ENCODE data around the gene ZBTB8B.
"Not testable (repeated sequence)": the region's sequence is repeated elsewhere in the genome, so short reads cannot be mapped to it uniquely, and the experiment has no call there.

The ZBTB8B gene

GRCh38 chr1:32470991-32471694 is 6.3 kb downstream of the ZBTB8B start:
- no peak for DNase-seq

GRCh38 chr1:32471695-32472362 is 7.0 kb downstream of the ZBTB8B start:
- no peak for DNase-seq

GRCh38 chr1:32472966-32473365 is 8.1 kb downstream of the ZBTB8B start:
- DNase-seq, result not testable (repeated sequence)

GRCh38 chr1:32474954-32475353 is 10.1 kb downstream of the ZBTB8B start:
- no peak for DNase-seq

GRCh38 chr1:32480003-32480402 is 15.1 kb downstream of the ZBTB8B start:
- no peak for DNase-seq

GRCh38 chr1:32480761-32481160 is 15.9 kb downstream of the ZBTB8B start:
- no peak for DNase-seq

GRCh38 chr1:32481788-32482187 is 16.9 kb downstream of the ZBTB8B start:
- DNase-seq, result not testable (repeated sequence)

GRCh38 chr1:32485554-32486255 is 20.8 kb downstream of the ZBTB8B start:
- DNase-seq, result no peak

- no peak for DNase-seq
These were observed 21.7 kb downstream of the ZBTB8B start for GRCh38 chr1:32486463-32487113.

GRCh38 chr1:32487182-32487581 is 22.3 kb downstream of the ZBTB8B start:
- DNase-seq, result no peak

- DNase-seq, result no peak
These were observed 25.0 kb downstream of the ZBTB8B start for GRCh38 chr1:32489774-32490454.

- DNase-seq, result no peak
These were observed 26.5 kb downstream of the ZBTB8B start for GRCh38 chr1:32491386-32491785.

- DNase-seq, result no peak
These were observed 29.3 kb downstream of the ZBTB8B start for GRCh38 chr1:32494196-32494595.

GRCh38 chr1:32494711-32495337 is 30.0 kb downstream of the ZBTB8B start:
- no peak for DNase-seq

- no peak for DNase-seq
These were observed 31.3 kb downstream of the ZBTB8B start for GRCh38 chr1:32496127-32496526.

GRCh38 chr1:32498751-32499150 is 33.9 kb downstream of the ZBTB8B start:
- no peak for DNase-seq

GRCh38 chr1:32500387-32501209 is 35.7 kb downstream of the ZBTB8B start:
- DNase-seq, result no peak

GRCh38 chr1:32501865-32502264 is 37.0 kb downstream of the ZBTB8B start:
- no peak for DNase-seq

- DNase-seq, result no peak
These were observed 38.3 kb downstream of the ZBTB8B start for GRCh38 chr1:32503153-32503552.

GRCh38 chr1:32507021-32507420 is 42.1 kb downstream of the ZBTB8B start:
- DNase-seq, result no peak

- no peak for DNase-seq
These were observed 43.9 kb downstream of the ZBTB8B start for GRCh38 chr1:32508761-32509160.
